ENCODE data around the gene SLC44A3. TPM values are rescaled to one million over a fixed set of nuclear protein-coding genes. Genes with fewer than 3 reads are reported as not detected.

Gene SLC44A3, protein sequence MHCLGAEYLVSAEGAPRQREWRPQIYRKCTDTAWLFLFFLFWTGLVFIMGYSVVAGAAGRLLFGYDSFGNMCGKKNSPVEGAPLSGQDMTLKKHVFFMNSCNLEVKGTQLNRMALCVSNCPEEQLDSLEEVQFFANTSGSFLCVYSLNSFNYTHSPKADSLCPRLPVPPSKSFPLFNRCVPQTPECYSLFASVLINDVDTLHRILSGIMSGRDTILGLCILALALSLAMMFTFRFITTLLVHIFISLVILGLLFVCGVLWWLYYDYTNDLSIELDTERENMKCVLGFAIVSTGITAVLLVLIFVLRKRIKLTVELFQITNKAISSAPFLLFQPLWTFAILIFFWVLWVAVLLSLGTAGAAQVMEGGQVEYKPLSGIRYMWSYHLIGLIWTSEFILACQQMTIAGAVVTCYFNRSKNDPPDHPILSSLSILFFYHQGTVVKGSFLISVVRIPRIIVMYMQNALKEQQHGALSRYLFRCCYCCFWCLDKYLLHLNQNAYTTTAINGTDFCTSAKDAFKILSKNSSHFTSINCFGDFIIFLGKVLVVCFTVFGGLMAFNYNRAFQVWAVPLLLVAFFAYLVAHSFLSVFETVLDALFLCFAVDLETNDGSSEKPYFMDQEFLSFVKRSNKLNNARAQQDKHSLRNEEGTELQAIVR
- total RNA-seq (2022; extraction: Qiagen RNA extraction; ENCODE audit: low read depth) = 1.6 to 2.1 TPM (median 1.7 TPM) in 5 replicates

DNA sequence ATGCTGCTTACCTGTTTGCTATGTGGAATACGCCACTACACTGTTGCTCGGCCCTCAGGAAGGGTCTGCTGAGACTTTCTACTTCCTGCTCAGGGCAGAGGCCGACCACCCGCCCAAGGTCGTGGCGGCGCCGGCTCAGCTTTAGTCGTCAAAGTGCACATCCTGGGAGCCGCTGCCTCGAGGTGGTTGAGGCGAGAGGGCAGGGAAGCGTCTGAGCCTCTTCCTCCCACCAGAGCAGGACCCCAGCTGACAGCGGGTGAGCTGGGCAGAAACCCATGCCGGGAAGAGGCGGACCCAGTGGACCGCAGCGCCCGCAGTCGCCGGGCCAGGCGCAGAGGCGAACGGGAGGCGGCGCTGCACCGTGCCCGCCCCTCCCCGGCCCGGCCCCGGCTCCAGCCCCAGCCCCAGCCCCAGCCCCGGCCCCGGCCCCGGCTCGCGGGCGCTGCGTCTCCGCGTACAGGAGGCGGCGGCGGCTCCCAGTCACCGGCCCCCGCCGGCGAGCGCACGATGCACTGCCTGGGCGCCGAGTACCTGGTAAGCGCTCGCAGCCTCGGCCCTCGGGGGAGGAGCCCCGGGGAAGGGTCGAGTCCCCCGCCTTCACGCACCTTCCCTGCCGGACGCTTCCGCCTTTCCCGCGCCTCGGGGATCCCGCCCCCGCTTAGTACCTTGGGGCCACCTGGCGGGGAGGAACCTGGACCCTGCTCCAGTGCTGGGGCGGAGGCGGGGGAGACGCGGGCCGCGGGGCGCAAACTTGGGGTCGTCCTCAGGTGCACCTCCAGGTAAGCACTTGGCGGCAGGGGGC, at the start of gene SLC44A3:
TSS of gene SLC44A3 (plus strand) at position 413 of the 802 bp plus-strand sequence. CDS start at position 508, 95 bp downstream.

GRCh38 chr1:94926915-94927404, 106.8 kb downstream of the SLC44A3 start, which contains the start of gene CNN3:
TSS of gene CNN3 (minus strand) at chr1:94927110. CDS start at chr1:94926894, 216 bp downstream.

Other genes with a start within 250 kb of the SLC44A3 start
- gene CNN3, start 106.8 kb downstream of the SLC44A3 start, total RNA-seq (2022; extraction: Qiagen RNA extraction; ENCODE audit: low read depth) = 52.3 to 64.8 TPM (median 53.8 TPM) in 5 replicates